HEK293T (cell line): ENCODE data around the gene SLC17A2.

Experiments used
- CTCF ChIA-PET: fragments of 350-600 bp; formaldehyde crosslinking; extraction: SDS; loops from one replicate; lab custom pipeline; 2021; ENCODE audit warnings: antibody characterized with exemption, inconsistent platforms; lab: Yijun Ruan, JAX
- POLR2A ChIA-PET: fragments of 350-600 bp; formaldehyde crosslinking; extraction: SDS; loops from one replicate; lab custom pipeline; 2020; ENCODE audit warnings: antibody characterized with exemption, inconsistent platforms; lab: Yijun Ruan, JAX
- DNase-seq: peaks from one replicate; pipeline ENCODE4 v3.0.0; 2012; ENCODE audit warnings: mixed read lengths; ENCODE audit errors: extremely low spot score
- ARNT ChIP-seq: fragments of 450-650 bp; IDR thresholded peaks from 2 replicates; pipeline ENCODE4 v1.6.1; 2017; ENCODE audit warnings: mild to moderate bottlenecking
- BHLHE40 ChIP-seq: fragments of 450-650 bp; IDR thresholded peaks from 2 replicates; pipeline ENCODE4 v1.6.1; 2016; ENCODE audit warnings: mild to moderate bottlenecking, moderate library complexity, borderline replicate concordance
- CTBP1 ChIP-seq: fragments of 450-650 bp; IDR thresholded peaks from 2 replicates; pipeline ENCODE4 v1.6.1; 2016; ENCODE audit warnings: borderline replicate concordance
- ELF4 ChIP-seq: fragments of 450-650 bp; IDR thresholded peaks from 2 replicates; pipeline ENCODE4 v1.6.1; 2017; ENCODE audit warnings: antibody characterized with exemption
- FOXA1 ChIP-seq: fragments of 450-650 bp; IDR thresholded peaks from 2 replicates; pipeline ENCODE4 v1.6.1; 2016; ENCODE audit warnings: mild to moderate bottlenecking
- FOXK2 ChIP-seq: fragments of 450-650 bp; IDR thresholded peaks from 2 replicates; pipeline ENCODE4 v1.6.1; 2016; ENCODE audit warnings: mild to moderate bottlenecking
- FOXM1 ChIP-seq: fragments of 450-650 bp; IDR thresholded peaks from 2 replicates; pipeline ENCODE4 v1.6.1; 2017; ENCODE audit warnings: mild to moderate bottlenecking, borderline replicate concordance
- HDGF ChIP-seq: fragments of 450-650 bp; IDR thresholded peaks from 2 replicates; pipeline ENCODE4 v1.6.1; 2017; ENCODE audit warnings: antibody characterized with exemption, borderline replicate concordance
- L3MBTL2 ChIP-seq: fragments of 450-650 bp; conservative IDR thresholded peaks from 2 replicates; pipeline ENCODE4 v1.6.1; 2016; ENCODE audit warnings: mild to moderate bottlenecking
- LEF1 ChIP-seq: fragments of 450-650 bp; IDR thresholded peaks from 2 replicates; pipeline ENCODE4 v1.6.1; 2017; ENCODE audit warnings: mild to moderate bottlenecking, borderline replicate concordance
- NFRKB ChIP-seq: fragments of 450-650 bp; IDR thresholded peaks from 2 replicates; pipeline ENCODE4 v1.6.1; 2016; ENCODE audit warnings: mild to moderate bottlenecking, moderate library complexity
- SP1 ChIP-seq: fragments of 450-650 bp; IDR thresholded peaks from 2 replicates; pipeline ENCODE4 v1.6.1; 2017
- SUZ12 ChIP-seq: fragments of 450-650 bp; IDR thresholded peaks from 2 replicates; pipeline ENCODE4 v1.6.1; 2016; ENCODE audit warnings: mild to moderate bottlenecking
- TARDBP ChIP-seq: fragments of 450-650 bp; IDR thresholded peaks from 2 replicates; pipeline ENCODE4 v1.6.1; 2016
- ZNF384 ChIP-seq: fragments of 450-650 bp; IDR thresholded peaks from 2 replicates; pipeline ENCODE4 v1.6.1; 2016
- TF ChIP-seq, protein P1 (sequence below): fragments of 450-650 bp; IDR thresholded peaks from 2 replicates; pipeline ENCODE4 v1.6.1; 2016

Gene SLC17A2

DNA sequence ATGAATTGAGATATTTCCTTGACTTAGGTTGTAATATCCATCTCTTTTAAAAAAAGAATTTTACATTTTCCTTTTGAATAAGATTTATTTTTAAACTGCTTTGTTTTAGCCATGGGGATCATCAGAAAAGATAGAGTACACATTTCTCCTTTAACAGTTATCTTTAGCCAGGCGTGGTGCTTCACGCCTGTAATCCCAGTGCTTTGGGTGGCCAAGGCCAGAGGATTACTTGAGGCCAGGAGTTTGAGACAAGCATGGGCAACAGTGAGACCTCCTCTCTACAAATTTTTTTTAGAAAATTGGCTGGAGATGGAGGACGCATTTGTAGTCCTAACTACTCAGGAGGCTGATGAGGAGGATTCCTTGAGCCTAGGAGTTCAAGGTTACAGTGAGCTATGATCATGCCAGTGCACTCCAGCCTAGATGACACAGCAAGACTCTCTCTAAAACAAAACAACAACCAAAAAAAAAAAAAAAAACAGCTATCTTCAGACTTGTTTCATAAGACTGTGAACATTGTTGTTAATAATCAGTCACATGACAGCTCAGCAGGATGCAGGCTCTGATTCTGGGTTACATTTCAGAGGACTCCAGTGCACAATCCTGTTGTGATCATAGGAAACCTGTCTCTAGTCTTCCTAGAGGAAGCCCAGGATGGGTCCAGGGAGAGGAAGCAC, 54.4 kb downstream of the SLC17A2 start:
- TF ChIP-seq TARDBP = no peak
- no peak for TF ChIP-seq FOXK2
- no peak for TF ChIP-seq SP1
- TF ChIP-seq L3MBTL2 = no peak
- TF ChIP-seq BHLHE40 = no peak
- no peak for TF ChIP-seq ARNT
- CTCF ChIA-PET = no interaction called here
- POLR2A ChIA-PET = no interaction called here
- no peak for DNase-seq

DNA sequence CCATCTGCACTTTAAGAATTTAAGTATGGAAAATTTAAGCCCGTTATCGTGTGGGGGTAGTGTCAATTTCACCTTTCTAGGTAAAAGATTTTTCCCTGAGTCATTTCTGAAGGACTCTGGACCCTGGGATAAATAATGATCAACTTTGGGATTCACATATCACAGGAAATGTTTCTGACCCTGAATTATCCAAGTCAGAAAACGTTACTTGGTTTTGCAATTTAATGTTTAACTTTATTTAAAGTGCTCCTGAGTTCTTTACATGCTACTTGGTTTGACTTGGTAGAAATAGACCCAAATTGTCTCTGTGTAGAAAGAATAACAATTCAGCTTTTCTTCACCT, 55.0 kb downstream of the SLC17A2 start:
- TF ChIP-seq ELF4 = no peak
- TF ChIP-seq LEF1 = no peak
- TF ChIP-seq ZNF384 = no peak
- no peak for TF ChIP-seq L3MBTL2
- TF ChIP-seq HDGF = no peak
- no peak for TF ChIP-seq SUZ12
- TF ChIP-seq ARNT = no peak
- TF ChIP-seq TARDBP = no peak
- TF ChIP-seq CTBP1 = no peak
- no peak for TF ChIP-seq SP1
- CTCF ChIA-PET = no interaction called here
- DNase-seq = no peak

DNA sequence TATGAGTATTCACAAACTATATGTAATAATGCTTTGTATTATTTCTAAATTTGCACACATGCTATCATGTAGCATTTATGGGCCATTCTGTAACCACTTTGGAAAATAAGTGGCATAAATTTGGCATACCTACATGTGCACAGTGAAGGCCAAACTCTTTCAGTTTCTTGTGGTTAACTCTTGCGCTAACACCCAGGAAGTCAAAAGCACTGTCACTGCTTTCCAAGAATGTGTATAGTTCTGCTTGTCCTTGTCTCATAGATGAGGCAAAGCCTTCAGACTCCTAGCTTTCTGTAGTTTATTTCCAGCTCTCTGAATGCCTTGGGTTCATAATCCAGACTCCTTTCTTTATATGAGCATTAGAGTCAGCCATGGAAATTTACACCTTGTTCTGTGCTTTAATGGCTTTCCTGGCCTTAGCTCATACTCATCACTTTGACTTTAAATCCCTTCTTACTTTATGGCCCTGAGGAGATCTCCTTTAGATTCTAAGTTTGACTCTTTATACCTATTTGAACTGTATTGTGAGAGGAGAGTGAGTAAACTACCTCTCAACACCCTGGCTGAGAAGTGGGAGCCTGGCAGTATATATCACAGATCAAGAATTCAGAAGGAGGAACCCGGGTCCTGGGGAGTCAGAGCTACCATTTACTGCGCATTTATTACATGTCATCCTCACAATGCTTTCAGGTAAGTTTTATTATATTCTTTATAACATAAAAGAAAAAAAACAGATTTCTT, 55.5 kb downstream of the SLC17A2 start:
- no peak for TF ChIP-seq ARNT
- TF ChIP-seq L3MBTL2 = no peak
- TF ChIP-seq BHLHE40 = no peak
- TF ChIP-seq LEF1 = no peak
- no peak for TF ChIP-seq ELF4
- TF ChIP-seq FOXA1 = no peak
- no peak for TF ChIP-seq SP1
- no peak for TF ChIP-seq CTBP1
- no peak for TF ChIP-seq TARDBP
- no peak for TF ChIP-seq HDGF
- TF ChIP-seq FOXK2 = no peak
- TF ChIP-seq, protein P1, sequence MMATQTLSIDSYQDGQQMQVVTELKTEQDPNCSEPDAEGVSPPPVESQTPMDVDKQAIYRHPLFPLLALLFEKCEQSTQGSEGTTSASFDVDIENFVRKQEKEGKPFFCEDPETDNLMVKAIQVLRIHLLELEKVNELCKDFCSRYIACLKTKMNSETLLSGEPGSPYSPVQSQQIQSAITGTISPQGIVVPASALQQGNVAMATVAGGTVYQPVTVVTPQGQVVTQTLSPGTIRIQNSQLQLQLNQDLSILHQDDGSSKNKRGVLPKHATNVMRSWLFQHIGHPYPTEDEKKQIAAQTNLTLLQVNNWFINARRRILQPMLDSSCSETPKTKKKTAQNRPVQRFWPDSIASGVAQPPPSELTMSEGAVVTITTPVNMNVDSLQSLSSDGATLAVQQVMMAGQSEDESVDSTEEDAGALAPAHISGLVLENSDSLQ = no peak
- POLR2A ChIA-PET = interaction anchor here (0.9 kb wide), 1 partner anchor 12 kb away, joined by 4 read pairs; no protein-coding TSS in a partner anchor
- CTCF ChIA-PET = no interaction called here
- no peak for DNase-seq

More for the DNA sequence above, 55.0 kb downstream of the SLC17A2 start:
- POLR2A ChIA-PET = no interaction called here

DNA sequence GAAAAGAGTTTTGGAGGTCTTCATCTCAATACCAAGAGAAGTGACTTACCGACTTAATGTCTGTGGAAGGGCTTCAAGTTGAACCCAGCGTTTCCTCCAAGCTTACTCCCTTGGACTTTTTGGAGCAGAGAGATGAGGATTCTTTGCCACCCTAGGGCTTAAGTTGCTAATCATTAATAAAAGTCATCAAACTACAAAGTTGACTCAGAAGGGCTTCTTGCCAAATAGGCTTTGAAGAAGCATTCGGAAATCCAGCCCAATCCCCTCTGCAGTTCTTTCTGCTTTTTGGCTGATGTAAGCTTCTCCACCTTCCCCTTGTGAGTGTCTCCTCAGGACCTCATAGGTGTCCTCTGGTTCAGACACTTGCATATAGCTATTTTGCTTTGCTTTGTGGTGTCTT, 56.4 kb downstream of the SLC17A2 start, which contains the start of gene SLC17A3:
SLC17A3 (minus strand) TSS at position 126 of the 400 bp plus-strand sequence. CDS start 5,856 bp downstream, outside the sequence.
- TF ChIP-seq FOXM1 (no peak), NFRKB (no peak), ARNT (no peak), CTBP1 (no peak), BHLHE40 (no peak), FOXA1 (no peak), L3MBTL2 (no peak), LEF1 (no peak), ELF4 (no peak), TARDBP (no peak), FOXK2 (no peak), ZNF384 (no peak), SP1 (no peak), SUZ12 (no peak), HDGF (no peak)
- TF ChIP-seq, protein P1 = no peak
- CTCF ChIA-PET = no interaction called here
- DNase-seq = no peak
- POLR2A ChIA-PET = interaction anchor here (0.9 kb wide), 1 partner anchor 13 kb away, joined by 4 read pairs; no protein-coding TSS in a partner anchor

DNA sequence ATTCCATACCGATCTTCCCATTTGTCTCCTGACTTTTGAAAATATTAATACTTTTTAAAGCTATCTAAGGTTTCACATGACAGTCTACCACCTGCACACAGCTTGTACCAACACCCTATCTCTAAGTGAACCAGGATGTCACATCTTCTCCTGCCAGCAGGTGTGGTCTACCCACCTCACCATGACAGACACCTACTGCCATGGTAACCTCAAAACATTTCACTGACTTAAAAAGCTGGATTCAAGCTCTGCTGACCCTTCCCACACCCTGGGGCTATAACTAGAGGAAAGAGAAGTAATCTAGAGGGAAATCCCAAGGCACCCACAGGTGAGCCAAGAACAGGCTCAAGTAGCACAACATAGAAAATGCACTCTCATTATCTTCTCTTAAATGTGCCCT, 57.7 kb downstream of the SLC17A2 start:
- CTCF ChIA-PET = no interaction called here
- POLR2A ChIA-PET = no interaction called here
- DNase-seq = no peak
- no peak for TF ChIP-seq FOXA1
- TF ChIP-seq SP1 = no peak
- no peak for TF ChIP-seq ELF4
- TF ChIP-seq, protein P1 = no peak

DNA sequence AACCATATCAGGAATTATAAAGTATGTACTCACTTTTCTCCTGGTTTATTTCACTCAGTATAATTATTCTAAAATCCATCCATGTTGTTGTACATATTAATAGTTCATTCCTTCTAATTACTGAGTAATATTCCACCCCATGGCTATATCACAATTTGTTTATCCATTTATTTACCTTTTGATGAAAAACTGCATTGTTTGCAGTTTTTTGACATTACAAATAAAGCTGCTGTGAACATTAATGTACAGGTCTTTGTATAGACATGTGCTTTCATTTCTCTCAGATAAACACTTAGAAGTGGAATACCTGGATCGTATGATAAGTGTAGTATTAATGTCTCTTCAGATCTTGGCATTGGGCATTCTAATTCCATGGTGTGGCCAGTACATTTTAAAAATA, 60.7 kb downstream of the SLC17A2 start:
- no peak for TF ChIP-seq NFRKB
- no peak for TF ChIP-seq LEF1
- no peak for TF ChIP-seq TARDBP
- no peak for TF ChIP-seq CTBP1
- no peak for TF ChIP-seq L3MBTL2
- TF ChIP-seq FOXA1 = no peak
- TF ChIP-seq ELF4 = no peak
- TF ChIP-seq SUZ12 = no peak
- no peak for TF ChIP-seq FOXM1
- no peak for TF ChIP-seq ARNT
- no peak for TF ChIP-seq SP1
- TF ChIP-seq, protein P1 = no peak
- TF ChIP-seq BHLHE40 = no peak
- TF ChIP-seq HDGF = no peak

More for the DNA sequence above, 60.7 kb downstream of the SLC17A2 start:
- ChIA-PET CTCF (no interaction called here), POLR2A (no interaction called here)
- no peak for DNase-seq
